Measurements from ENCODE around the gene GMCL1.
"Not testable (repeated sequence)": the region's sequence is repeated elsewhere in the genome, so short reads cannot be mapped to it uniquely, and the experiment has no call there.

The GMCL1 gene

GRCh38 chr2:69802781-69803367 is 26.6 kb upstream of the GMCL1 start:
- DNase-seq; in situ Hi-C loops (cut with MboI; ENCODE audit: low pct_unique_long_range_greater_than_20kb, low sequenced_read_pairs): not testable (repeated sequence)

GRCh38 chr2:69804416-69804815 is 25.0 kb upstream of the GMCL1 start:
- peak; percentile 53 for DNase-seq
- in situ Hi-C loops (cut with MboI; ENCODE audit: low pct_unique_long_range_greater_than_20kb, low sequenced_read_pairs): no loop called here

- no peak for DNase-seq
- in situ Hi-C loops (cut with MboI; ENCODE audit: low pct_unique_long_range_greater_than_20kb, low sequenced_read_pairs): no loop called here
These were observed 23.6 kb upstream of the GMCL1 start for GRCh38 chr2:69805887-69806286.

- DNase-seq: no peak
- in situ Hi-C loops (cut with MboI; ENCODE audit: low pct_unique_long_range_greater_than_20kb, low sequenced_read_pairs): no loop called here
These were observed 21.5 kb upstream of the GMCL1 start for GRCh38 chr2:69807821-69808540.

GRCh38 chr2:69810550-69810949 is 18.9 kb upstream of the GMCL1 start:
- no peak for DNase-seq
- in situ Hi-C loops (cut with MboI; ENCODE audit: low pct_unique_long_range_greater_than_20kb, low sequenced_read_pairs): no loop called here

- no peak for DNase-seq
- in situ Hi-C loops (cut with MboI; ENCODE audit: low pct_unique_long_range_greater_than_20kb, low sequenced_read_pairs): no loop called here
These were observed 18.4 kb upstream of the GMCL1 start for GRCh38 chr2:69811018-69811417.

GRCh38 chr2:69811591-69811990 is 17.9 kb upstream of the GMCL1 start:
- in situ Hi-C loops (cut with MboI; ENCODE audit: low pct_unique_long_range_greater_than_20kb, low sequenced_read_pairs): no loop called here
- DNase-seq: no peak

- in situ Hi-C loops (cut with MboI; ENCODE audit: low pct_unique_long_range_greater_than_20kb, low sequenced_read_pairs): no loop called here
- DNase-seq: no peak
These were observed 13.7 kb upstream of the GMCL1 start for GRCh38 chr2:69815717-69816116.

GRCh38 chr2:69816923-69817542 is 12.4 kb upstream of the GMCL1 start:
- in situ Hi-C loops (cut with MboI; ENCODE audit: low pct_unique_long_range_greater_than_20kb, low sequenced_read_pairs): no loop called here

GRCh38 chr2:69817729-69818501 is 11.5 kb upstream of the GMCL1 start:
- no peak for DNase-seq
- in situ Hi-C loops (cut with MboI; ENCODE audit: low pct_unique_long_range_greater_than_20kb, low sequenced_read_pairs): no loop called here

More at GRCh38 chr2:69816923-69817542, 12.4 kb upstream of the GMCL1 start:
- DNase-seq: peak; percentile 89

GRCh38 chr2:69827796-69828540 is 1.5 kb upstream of the GMCL1 start:
- in situ Hi-C loops (cut with MboI; ENCODE audit: low pct_unique_long_range_greater_than_20kb, low sequenced_read_pairs): no loop called here
- DNase-seq: no peak

GRCh38 chr2:69828938-69829255 is 563 bp upstream of the GMCL1 start:
- in situ Hi-C loops (cut with MboI; ENCODE audit: low pct_unique_long_range_greater_than_20kb, low sequenced_read_pairs): no loop called here
- no peak for DNase-seq

GRCh38 chr2:69830045-69830905 is 815 bp downstream of the GMCL1 start:
- in situ Hi-C loops (cut with MboI; ENCODE audit: low pct_unique_long_range_greater_than_20kb, low sequenced_read_pairs): no loop called here
- peak; percentile 69 for DNase-seq

- DNase-seq; in situ Hi-C loops (cut with MboI; ENCODE audit: low pct_unique_long_range_greater_than_20kb, low sequenced_read_pairs): not testable (repeated sequence)
These were observed 1.4 kb downstream of the GMCL1 start for GRCh38 chr2:69830906-69831241.

GRCh38 chr2:69831354-69831905 is 2.0 kb downstream of the GMCL1 start:
- in situ Hi-C loops (cut with MboI; ENCODE audit: low pct_unique_long_range_greater_than_20kb, low sequenced_read_pairs): no loop called here
- no peak for DNase-seq

GRCh38 chr2:69833752-69834151 is 4.3 kb downstream of the GMCL1 start:
- in situ Hi-C loops (cut with MboI; ENCODE audit: low pct_unique_long_range_greater_than_20kb, low sequenced_read_pairs): no loop called here
- DNase-seq: peak; percentile 14

GRCh38 chr2:69835666-69836065 is 6.2 kb downstream of the GMCL1 start:
- in situ Hi-C loops (cut with MboI; ENCODE audit: low pct_unique_long_range_greater_than_20kb, low sequenced_read_pairs): no loop called here
- DNase-seq: no peak

GRCh38 chr2:69836316-69836715 is 6.9 kb downstream of the GMCL1 start:
- no peak for DNase-seq
- in situ Hi-C loops (cut with MboI; ENCODE audit: low pct_unique_long_range_greater_than_20kb, low sequenced_read_pairs): no loop called here

Data from KBM-7 (cell line).